Measurements from ENCODE around the gene PPP1CA.
A peak's percentile ranks its signal among the peaks of the same experiment; 100 is the strongest.

PPP1CA gene

GRCh38 chr11:67397536-67397935, 4.1 kb downstream of the PPP1CA start:
- peak; percentile 63 to 64 for DNase-seq
- TF ChIP-seq GATA1 (IDR thresholded peaks at IDR 0.05; ENCODE audit: low read depth, low read length) (no peak), POLR2A (IDR thresholded peaks at IDR 0.05; ENCODE audit: low read length) (peak; percentile 22)

DNA sequence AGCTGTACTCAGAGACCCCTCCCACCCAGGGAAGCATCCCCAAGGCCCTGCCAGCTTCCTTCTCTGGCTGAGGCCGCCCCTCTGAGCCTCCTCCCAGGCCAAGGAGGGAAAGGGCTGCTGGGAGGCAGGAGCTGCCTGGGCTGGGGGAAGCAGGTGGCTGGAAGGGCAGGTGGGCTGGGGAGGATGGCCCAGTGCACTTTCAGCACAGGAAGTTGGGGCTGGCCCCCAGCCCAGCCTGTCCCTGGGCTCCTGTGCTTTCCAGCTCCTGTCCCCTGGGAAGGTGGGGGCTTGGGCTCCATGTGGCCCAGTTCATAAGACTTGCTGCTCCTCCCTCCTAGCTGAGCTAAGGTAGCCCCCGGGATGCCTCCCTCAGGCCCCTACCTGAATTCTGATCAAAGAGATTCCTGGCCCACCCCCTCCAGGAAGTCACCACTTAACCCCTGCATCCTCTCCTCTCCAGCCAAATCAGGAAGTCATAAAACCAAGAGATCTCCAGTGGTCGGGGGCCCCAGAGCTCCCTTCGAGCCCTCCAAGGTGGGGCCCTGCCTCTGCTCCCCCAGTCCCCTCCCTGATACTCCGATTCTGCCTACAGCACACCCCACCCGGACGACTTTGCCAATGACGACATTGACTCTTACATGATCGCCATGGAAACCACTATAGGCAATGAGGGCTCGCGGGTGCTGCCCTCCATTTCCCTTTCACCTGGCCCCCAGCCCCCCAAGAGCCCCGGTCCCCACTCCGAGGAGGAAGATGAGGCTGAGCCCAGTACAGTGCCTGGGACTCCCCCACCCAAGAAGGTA, 4.9 kb downstream of the PPP1CA start:
- DNase-seq: no peak
- no peak for TF ChIP-seq POLR2A (IDR thresholded peaks at IDR 0.05; ENCODE audit: low read length)
- no peak for TF ChIP-seq GATA1 (IDR thresholded peaks at IDR 0.05; ENCODE audit: low read depth, low read length)

DNA sequence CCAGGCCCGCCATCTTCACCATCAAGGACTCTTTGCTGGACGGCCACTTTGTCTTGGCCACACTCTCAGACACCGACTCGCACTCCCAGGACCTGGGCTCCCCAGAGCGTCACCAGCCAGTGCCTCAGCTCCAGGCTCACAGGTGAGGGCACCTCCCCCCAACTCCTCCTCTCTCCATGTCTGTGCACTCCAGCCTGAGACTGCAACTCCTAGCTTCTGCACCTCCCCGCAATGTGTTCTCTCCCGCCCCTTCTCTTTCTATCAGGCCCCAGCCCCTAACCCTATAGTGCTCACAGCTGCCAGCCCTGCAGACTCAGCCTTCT, 5.4 kb downstream of the PPP1CA start:
- TF ChIP-seq GATA1 (IDR thresholded peaks at IDR 0.05; ENCODE audit: low read depth, low read length) (no peak), POLR2A (IDR thresholded peaks at IDR 0.05; ENCODE audit: low read length) (no peak)
- no peak for DNase-seq

GRCh38 chr11:67395555-67396258, 6.0 kb downstream of the PPP1CA start:
- no peak for DNase-seq
- TF ChIP-seq POLR2A (IDR thresholded peaks at IDR 0.05; ENCODE audit: low read length) (no peak), GATA1 (IDR thresholded peaks at IDR 0.05; ENCODE audit: low read depth, low read length) (no peak)

DNA sequence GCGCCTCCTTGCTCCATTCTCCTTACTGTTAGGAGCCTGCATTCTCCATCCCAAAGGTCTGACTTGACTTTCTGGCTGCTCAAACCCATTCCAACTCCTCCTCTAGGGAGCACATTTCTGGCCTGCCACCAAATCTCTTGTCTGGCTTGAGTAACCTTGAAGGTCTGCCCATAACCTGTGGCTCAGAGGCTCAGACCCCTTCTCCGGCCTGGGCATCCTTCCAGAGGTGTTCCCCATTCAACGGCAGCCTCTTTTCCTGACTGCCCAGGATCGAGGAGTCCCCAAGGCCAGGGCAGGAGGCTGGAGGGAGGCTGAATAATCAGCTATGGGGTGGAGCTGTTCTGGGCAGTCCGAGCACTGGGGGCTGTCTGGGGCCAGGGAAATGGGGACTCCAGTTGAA, 7.7 kb downstream of the PPP1CA start:
- TF ChIP-seq POLR2A (IDR thresholded peaks at IDR 0.05; ENCODE audit: low read length) (no peak), GATA1 (IDR thresholded peaks at IDR 0.05; ENCODE audit: low read depth, low read length) (no peak)

DNA sequence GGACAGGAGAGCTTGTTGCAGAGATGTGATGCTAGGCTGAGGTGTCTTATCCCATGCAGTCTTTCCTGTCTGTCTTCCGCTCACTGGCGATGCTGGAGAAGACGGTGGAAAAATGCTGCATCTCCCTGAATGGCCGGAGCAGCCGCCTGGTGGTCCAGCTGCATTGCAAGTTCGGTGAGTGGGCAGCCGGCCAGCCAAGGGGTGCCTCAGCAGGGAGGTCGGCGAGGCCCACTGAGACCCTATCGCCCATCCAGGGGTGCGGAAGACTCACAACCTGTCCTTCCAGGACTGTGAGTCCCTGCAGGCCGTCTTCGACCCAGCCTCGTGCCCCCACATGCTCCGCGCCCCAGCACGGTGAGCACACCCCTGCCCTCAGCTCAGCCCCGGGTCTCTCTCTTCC, 8.2 kb downstream of the PPP1CA start:
- DNase-seq: no peak
- TF ChIP-seq POLR2A (IDR thresholded peaks at IDR 0.05; ENCODE audit: low read length): no peak
- TF ChIP-seq GATA1 (IDR thresholded peaks at IDR 0.05; ENCODE audit: low read depth, low read length): no peak

More for the DNA sequence above, 7.7 kb downstream of the PPP1CA start:
- no peak for DNase-seq

- DNase-seq: no peak
Observed at GRCh38 chr11:67392183-67392715, 9.4 kb downstream of the PPP1CA start.

GRCh38 chr11:67391304-67392182, 10.1 kb downstream of the PPP1CA start, which contains the start of gene RAD9A:
Gene RAD9A, plus strand, starts transcription at chr11:67391986. Its CDS starts 59 bp downstream, at chr11:67392045.
- peak; percentile 97 to 98 for DNase-seq
- TF ChIP-seq POLR2A (IDR thresholded peaks at IDR 0.05; ENCODE audit: low read length): peak; percentile 70
- TF ChIP-seq GATA1 (IDR thresholded peaks at IDR 0.05; ENCODE audit: low read depth, low read length): no peak

More at GRCh38 chr11:67392183-67392715, 9.4 kb downstream of the PPP1CA start:
- TF ChIP-seq GATA1 (IDR thresholded peaks at IDR 0.05; ENCODE audit: low read depth, low read length): no peak
- no peak for TF ChIP-seq POLR2A (IDR thresholded peaks at IDR 0.05; ENCODE audit: low read length)

GRCh38 chr11:67390947-67391303, 10.7 kb downstream of the PPP1CA start:
- TF ChIP-seq GATA1 (IDR thresholded peaks at IDR 0.05; ENCODE audit: low read depth, low read length) (no peak), POLR2A (IDR thresholded peaks at IDR 0.05; ENCODE audit: low read length) (no peak)

DNA sequence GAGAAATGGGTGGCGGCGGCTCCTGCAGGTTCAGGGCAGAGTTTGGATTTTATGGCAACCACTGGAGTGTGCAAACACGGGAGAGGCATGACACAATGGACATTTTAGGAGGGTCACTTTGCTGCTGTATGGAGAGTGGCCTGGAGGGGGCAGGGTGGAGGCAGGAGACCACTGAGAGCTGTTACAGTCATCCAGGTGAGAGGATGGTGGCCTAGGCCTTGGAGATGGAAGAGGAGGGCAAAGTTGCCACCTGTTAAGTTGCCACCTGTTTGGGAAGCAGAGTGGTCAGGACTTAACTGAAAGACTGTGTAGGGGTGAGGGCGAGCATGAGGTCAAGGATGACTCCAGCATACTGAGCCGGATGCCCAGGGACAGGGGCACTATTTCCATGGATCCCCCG, 12.2 kb downstream of the PPP1CA start:
- no peak for TF ChIP-seq POLR2A (IDR thresholded peaks at IDR 0.05; ENCODE audit: low read length)
- no peak for TF ChIP-seq GATA1 (IDR thresholded peaks at IDR 0.05; ENCODE audit: low read depth, low read length)
- DNase-seq: peak; percentile 55 to 69

More at GRCh38 chr11:67390947-67391303, 10.7 kb downstream of the PPP1CA start:
- DNase-seq: no peak

- TF ChIP-seq GATA1 (IDR thresholded peaks at IDR 0.05; ENCODE audit: low read depth, low read length) (no peak), POLR2A (IDR thresholded peaks at IDR 0.05; ENCODE audit: low read length) (no peak)
- no peak for DNase-seq
Observed at GRCh38 chr11:67387518-67387917, 14.1 kb downstream of the PPP1CA start.

GRCh38 chr11:67387069-67387468, 14.6 kb downstream of the PPP1CA start:
- DNase-seq: no peak
- no peak for TF ChIP-seq GATA1 (IDR thresholded peaks at IDR 0.05; ENCODE audit: low read depth, low read length)
- no peak for TF ChIP-seq POLR2A (IDR thresholded peaks at IDR 0.05; ENCODE audit: low read length)

DNA sequence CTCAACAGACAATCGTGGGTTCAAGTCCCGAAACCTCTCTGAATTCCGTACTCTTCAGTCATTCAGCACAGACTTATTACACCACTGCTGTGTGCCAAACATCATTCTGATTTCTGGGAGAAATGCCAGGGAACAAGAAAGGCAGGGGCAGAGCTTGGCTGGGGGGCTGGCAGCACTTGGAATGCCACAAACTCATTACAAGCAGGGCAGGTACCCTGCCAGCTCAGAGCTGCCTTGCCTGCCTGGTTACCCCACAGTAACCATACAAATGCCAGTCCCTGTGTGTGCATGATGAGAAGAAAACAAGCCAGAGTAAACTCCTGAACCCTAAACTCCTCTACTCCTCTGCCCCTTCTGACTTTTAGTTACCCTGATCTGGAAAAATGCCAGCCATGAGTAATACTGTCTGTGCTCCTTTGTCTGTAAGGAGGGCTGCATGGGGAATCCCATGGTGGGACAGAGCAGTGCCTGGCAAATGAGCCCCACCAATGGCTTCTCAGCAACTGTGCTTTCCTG, 16.7 kb downstream of the PPP1CA start:
- DNase-seq: peak in 1 of 2 experiments; percentile 54

More for the DNA sequence above, 16.7 kb downstream of the PPP1CA start:
- TF ChIP-seq POLR2A (IDR thresholded peaks at IDR 0.05; ENCODE audit: low read length) (no peak), GATA1 (IDR thresholded peaks at IDR 0.05; ENCODE audit: low read depth, low read length) (no peak)

Data from erythroblast (primary cell).